Liver (tissue), 3 donors: ENCODE measurements around the gene RAB7A.

Experiments
- ATF3 ChIP-seq: IDR thresholded peaks from 2 replicates; pipeline ENCODE4 v1.6.1; 2016; ENCODE audit warnings: antibody characterized with exemption
- CTCF ChIP-seq: fragments of 150-350 bp; IDR thresholded peaks from 2 replicates; pipeline ENCODE4 v1.5.1; 2017; ENCODE audit warnings: improper control_type of control experiment, low read depth, low read length; ENCODE audit not compliant: missing input control
- EGR1 ChIP-seq, 2 donors: IDR thresholded peaks; 2 replicates each; pipeline ENCODE4 v1.6.1; 2016 to 2018; ENCODE audit warnings: antibody characterized with exemption in 2 of 2, low read depth in 2 of 2
- GABPA ChIP-seq, 2 donors: IDR thresholded peaks in 1 of 2; conservative IDR thresholded peaks in 1 of 2; 2 replicates each; pipeline ENCODE4 v1.6.1; 2016; ENCODE audit warnings: antibody characterized with exemption in 2 of 2, mild to moderate bottlenecking in 1 of 2, moderate library complexity in 1 of 2
- MAX ChIP-seq: IDR thresholded peaks from 2 replicates; pipeline ENCODE4 v1.6.1; 2016; ENCODE audit warnings: antibody characterized with exemption
- RAD21 ChIP-seq, 2 donors: IDR thresholded peaks; 2 replicates each; pipeline ENCODE4 v1.6.1; 2016; ENCODE audit warnings: antibody characterized with exemption in 2 of 2, mild to moderate bottlenecking in 2 of 2
- REST ChIP-seq: IDR thresholded peaks from 2 replicates; pipeline ENCODE4 v1.6.1; 2016; ENCODE audit warnings: antibody characterized with exemption, mild to moderate bottlenecking
- SP1 ChIP-seq: IDR thresholded peaks from 2 replicates; pipeline ENCODE4 v1.6.1; 2018; ENCODE audit warnings: antibody characterized with exemption, mild to moderate bottlenecking
- TAF1 ChIP-seq: conservative IDR thresholded peaks from 2 replicates; pipeline ENCODE4 v1.6.1; 2016; ENCODE audit warnings: antibody characterized with exemption, mild to moderate bottlenecking
- YY1 ChIP-seq: IDR thresholded peaks from 2 replicates; pipeline ENCODE4 v1.6.1; 2016; ENCODE audit warnings: antibody characterized with exemption, mild to moderate bottlenecking
- donor health status: healthy.
- donor health status: healthy.

- no peak for TF ChIP-seq RAD21 (IDR thresholded peaks at IDR 0.05)
- no peak for TF ChIP-seq CTCF
- TF ChIP-seq YY1 = no peak
- no peak for TF ChIP-seq TAF1
- TF ChIP-seq EGR1 (IDR thresholded peaks at IDR 0.05; ENCODE audit: low read depth in 2 of 2) = no peak
- no peak for TF ChIP-seq GABPA (IDR thresholded peaks at IDR 0.05 in 1 of 2, conservative IDR thresholded peaks at IDR 0.05 in 1 of 2)
- no peak for TF ChIP-seq REST
- no peak for TF ChIP-seq MAX
- no peak for TF ChIP-seq SP1
- no peak for TF ChIP-seq ATF3
Observed at GRCh38 chr3:128803307-128803706, 77.3 kb downstream of the RAB7A start.
